Cortex of kidney (tissue), 1 donor: ENCODE measurements around the gene CKAP5.

Source experiments
- DNase-seq: peaks from one replicate; lab custom pipeline; 2025; lab: John Stamatoyannopoulos, UW

The CKAP5 gene

DNA sequence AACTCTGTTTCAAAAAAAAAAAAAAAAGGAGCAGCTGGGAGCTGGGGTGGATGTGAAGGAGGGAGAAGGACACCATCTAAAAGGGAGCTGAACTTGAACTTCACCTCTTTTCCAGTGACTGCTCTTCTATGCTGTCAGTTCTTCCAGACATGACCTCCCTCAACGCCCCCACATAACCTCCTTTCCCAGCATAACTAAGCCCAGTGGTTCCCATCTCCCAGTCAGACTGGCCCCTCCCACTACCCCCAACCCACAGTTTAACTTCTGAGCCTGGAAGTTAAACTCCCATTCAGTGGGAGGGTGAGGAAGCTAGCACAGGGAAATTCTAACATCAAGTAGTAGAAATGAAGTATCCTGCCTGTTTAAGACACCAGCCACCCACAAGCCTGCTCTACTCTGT is 147.5 kb downstream of the CKAP5 start:
- DNase-seq = no peak

GRCh38 chr11:46697723-46698122 is 148.4 kb downstream of the CKAP5 start:
- no peak for DNase-seq

DNA sequence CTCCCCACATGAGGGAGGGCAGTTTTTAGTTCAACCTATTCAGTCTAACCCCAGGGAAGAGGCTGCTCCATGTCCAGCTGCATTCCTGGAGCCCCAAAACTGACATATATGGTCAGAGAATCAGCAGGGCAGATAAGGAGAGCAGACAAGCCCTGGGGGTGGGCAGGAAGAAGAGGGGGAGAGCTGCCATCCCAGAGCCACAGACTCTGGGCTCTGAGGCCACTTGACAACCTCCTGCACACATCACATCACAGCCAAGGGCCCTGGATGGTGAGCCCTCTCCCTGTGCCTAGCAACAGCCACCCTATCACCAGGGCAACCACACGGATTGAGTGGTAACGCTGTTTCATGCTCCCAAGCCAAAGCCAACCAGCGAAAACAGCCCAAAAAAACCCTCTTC is 148.8 kb downstream of the CKAP5 start:
- no peak for DNase-seq

- DNase-seq = no peak
Observed at GRCh38 chr11:46696212-46696558, 149.9 kb downstream of the CKAP5 start.

- no peak for DNase-seq
Observed at GRCh38 chr11:46695345-46696211, 150.5 kb downstream of the CKAP5 start.

GRCh38 chr11:46694607-46695006 is 151.5 kb downstream of the CKAP5 start:
- DNase-seq = no peak

DNA sequence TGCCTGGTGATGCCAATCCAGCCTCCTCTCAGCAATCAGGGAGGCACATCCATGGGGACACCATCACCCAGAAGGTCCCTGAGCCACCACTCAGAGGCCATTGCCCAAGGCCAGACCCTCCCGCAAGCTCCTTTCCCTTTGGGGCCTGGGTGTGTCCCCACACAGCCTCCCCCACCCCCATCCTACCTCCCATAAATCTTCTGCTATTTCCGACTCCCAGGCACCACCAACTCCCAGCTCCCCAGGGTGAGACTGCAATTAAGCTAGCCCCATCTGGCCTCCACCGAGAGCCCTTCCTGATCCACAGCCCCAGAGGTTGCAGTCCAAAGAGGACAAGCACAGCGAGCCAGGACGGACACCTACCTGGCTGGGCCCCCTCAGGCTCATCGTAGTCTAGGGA is 152.0 kb downstream of the CKAP5 start:
- no peak for DNase-seq

GRCh38 chr11:46693597-46694012 is 152.5 kb downstream of the CKAP5 start:
- no peak for DNase-seq
